GM12874 (cell line): Measurements from ENCODE around the gene HSPG2.

Source experiments
- CTCF ChIP-seq: IDR thresholded peaks from 2 replicates; pipeline ENCODE4 v1.5.1; 2011; ENCODE audit warnings: low read depth, mild to moderate bottlenecking, control low read depth, low read length, moderate library complexity; ENCODE audit not compliant: insufficient read depth

The HSPG2 gene

DNA sequence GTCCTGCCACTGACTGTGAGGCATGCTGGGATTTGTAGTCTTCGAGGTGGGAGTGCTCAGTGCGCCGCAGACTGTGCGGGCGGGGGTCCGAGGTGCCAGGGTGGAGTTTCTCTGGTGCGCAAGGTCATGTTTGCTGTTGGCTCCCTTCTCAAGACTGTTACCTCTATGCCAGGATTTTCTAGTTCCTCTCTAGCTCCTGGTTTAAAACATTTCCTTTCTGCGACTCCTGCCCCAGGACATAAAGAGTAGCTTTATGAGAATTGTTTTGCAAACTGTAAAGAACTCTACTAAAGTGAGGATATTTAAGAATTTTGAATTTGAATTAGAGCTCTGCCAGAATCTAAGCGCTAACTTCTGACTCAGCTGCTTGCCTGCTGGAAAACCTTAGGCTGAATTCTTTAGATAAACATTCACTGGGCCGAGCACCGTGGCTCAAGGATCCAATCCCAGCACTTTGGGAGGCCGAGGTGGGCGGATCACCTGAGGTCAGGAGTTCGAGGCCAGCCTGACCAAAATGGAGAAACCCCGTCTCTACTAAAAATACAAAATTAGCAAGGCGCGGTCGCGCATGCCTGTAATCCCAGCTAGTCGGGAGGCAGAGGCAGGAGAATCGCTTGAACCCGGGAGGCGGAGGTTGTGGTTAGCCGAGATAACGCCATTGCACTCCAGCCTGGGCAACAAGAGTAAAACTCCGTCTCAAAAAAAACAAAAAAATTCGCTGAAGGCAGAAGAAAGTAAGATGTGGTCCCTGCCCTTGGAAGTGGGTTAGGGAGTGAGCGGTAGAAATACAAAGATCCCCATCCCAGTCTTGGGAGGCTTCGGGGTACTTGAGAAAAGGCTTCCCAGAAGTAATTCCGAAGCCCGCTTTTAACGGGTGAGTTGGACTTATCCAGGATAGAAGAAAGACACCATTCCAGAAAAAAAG is 153.2 kb downstream of the HSPG2 start:
- TF ChIP-seq CTCF: no peak

DNA sequence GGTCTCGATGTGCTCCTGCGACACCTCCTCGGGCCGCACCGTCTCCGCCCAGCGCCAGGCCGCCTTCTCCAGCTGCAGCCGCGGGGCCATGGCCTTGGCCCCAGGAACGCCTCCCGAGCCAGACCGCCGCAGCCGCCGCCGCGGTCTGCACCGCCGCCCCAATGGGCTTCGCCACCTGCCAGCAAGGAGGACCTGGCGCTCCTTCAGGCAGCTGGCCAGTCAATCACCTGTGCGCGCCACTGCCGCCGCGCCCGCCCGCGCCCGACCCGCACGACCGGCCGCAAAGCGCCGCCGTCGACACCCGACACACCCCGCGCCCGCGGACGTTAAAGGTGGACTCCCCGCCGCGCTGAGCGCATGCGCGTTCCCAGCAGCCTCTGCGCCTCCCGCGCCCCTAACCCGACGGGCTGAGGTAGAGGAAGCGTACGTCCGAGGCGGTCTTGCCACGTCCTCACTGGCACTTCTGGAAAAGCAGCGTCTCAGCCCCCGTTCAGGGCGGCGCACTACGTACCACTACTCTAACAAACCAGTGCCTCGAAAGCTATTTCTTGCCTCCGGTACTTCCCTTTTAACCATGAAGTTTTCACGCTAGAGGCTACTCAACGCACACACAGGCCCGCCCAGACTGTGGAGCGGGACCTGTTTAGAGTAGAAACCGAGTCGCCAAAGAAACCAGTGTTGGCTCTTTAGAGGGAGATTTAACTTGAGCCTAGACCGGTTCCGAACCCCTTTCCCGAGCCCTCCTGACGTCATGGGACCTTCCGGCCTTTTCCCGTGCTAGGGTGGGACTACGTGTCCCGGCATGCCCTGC is 154.0 kb downstream of the HSPG2 start, which contains the start of gene USP48:
TSS of gene USP48 (minus strand) at position 282 of the 811 bp plus-strand sequence. CDS start at position 90, 192 bp downstream.
- no peak for TF ChIP-seq CTCF

GRCh38 chr1:21782349-21782867 is 154.7 kb downstream of the HSPG2 start:
- TF ChIP-seq CTCF: peak; percentile 38; the same call in 1 of the 2 replicates

- TF ChIP-seq CTCF: no peak
Observed at GRCh38 chr1:21781815-21782348, 155.2 kb downstream of the HSPG2 start.

- TF ChIP-seq CTCF: no peak
Observed at GRCh38 chr1:21779613-21780521, 157.2 kb downstream of the HSPG2 start.

- no peak for TF ChIP-seq CTCF
Observed at GRCh38 chr1:21778405-21778727, 158.7 kb downstream of the HSPG2 start.
